GM19351 (cell line): ENCODE data around the gene RAB3GAP2.
"Not testable (repeated sequence)": the region's sequence is repeated elsewhere in the genome, so short reads cannot be mapped to it uniquely, and the experiment has no call there.

ENCODE experiments used
- ATAC-seq: cut with Tn5 transposase; IDR thresholded peaks from one replicate; pipeline ENCODE4 v1.9.1; 2021; ENCODE audit warnings: mild to moderate bottlenecking, moderate library complexity; ENCODE audit not compliant: unreplicated experiment

Gene RAB3GAP2

DNA sequence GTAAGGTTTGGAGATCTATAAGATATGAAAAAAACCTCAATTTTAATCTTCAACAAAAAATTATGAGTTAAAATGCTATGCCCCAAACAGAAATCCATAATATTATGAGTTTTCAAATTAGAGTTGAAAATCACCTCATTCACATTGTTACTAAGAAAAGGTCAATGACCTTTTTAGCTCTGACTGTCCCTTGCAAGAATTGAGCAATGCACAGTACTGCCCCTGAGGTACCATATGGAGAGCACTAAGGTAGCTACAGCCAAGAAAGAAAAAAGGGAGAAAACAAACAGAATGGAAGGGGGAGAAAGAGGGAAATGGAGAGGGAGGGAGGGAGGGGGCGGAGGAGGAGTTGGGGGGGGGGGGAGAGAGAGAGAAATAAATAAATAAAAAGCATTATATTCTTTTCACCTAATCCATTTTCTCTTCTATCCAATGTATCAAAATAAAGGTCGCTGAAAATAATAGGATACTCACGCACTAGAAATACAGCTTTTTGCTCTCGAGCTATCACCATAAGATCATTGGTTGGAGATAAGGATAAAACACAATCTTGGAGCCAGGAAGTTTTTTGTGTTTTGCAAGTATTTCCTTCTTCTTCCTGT, 58.8 kb downstream of the RAB3GAP2 start:
- no peak for ATAC-seq

DNA sequence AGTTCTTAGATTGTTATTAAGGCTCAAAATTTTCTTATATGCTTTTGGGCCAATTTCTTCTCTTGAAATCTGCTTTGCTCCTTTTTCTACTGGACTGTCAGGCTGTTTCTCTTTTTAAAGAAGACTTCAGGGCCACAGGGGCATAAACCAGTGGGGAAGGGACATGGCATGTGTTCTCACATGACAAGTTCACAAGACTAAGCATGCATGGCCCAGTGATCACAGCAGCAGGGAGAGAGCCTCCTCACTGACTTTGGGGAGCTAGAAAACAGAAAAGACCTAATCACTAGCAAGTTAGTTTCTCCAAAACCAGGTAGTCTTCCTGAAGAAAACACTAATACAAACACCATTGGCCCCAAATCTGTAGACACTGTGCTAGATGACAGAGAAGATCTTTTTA, 64.8 kb downstream of the RAB3GAP2 start:
- ATAC-seq = no peak

DNA sequence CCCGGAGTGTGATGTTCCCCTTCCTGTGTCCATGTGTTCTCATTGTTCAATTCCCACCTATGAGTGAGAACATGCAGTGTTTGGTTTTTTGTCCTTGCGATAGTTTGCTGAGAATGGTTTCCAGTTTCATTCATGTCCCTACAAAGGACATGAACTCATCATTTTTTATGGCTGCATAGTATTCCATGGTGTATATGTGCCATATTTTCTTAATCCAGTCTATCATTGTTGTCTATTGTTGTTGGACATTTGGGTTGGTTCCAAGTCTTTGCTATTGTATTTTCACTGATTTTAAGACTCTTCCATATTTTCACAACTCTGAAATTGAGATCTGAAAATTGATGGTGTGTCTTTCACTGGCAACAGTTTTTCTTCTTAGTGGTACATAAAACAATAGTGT, 67.5 kb downstream of the RAB3GAP2 start:
- not testable (repeated sequence) for ATAC-seq

DNA sequence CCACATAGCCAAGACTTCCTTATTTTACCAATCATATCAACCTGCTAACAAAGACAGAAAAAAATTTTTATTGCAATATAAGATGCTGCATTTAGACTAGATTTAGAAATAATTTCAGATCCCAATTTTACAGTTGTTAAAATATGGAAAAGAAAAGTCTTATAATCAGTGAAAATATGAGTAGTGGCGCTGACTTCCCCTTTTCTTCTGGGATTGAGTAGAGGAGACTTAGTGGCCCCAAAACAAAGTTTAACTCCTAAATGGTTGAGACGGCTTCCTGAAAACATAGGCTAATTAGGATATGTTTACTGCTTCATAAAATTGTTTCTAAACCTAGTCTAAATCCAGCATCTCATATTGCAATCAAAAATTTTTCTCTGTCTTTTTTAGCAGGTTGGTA, 68.4 kb downstream of the RAB3GAP2 start:
- ATAC-seq = no peak

DNA sequence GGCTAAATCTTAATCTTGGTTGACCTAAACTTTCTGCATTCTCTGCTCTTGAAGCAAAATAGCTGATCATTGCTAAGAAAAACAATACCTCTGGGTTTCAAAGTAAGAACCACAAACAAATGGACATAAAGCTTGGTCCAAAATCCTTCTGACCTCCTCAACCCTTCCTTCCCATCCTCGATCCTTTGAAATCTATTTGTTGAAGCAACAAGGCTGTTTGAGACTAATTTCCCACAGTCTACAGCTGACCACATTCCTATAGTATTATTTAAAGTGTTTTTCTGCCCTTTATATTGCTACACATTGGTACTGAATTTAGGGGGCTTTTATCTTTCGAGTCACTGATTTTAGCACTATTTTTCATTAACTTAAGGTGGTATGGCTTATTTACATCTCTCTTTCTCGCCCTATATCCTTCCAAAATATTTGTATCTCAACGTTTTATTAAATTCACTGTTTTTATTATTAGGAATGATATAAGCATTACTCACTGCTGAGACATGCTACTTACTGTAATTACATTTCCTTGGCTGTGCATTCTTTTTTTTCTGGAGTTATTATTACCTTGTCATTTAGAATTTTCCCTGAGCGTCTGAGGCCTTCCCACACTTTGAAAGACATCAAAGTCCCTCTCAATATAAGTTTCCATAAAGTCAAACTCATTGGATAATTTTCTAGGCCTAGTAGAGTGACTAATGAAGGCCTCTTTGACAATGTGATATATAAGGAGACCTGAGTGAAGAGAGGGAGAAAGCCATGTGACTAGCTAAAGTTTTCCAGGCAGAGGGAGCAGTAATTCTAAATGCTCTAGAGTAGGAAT, 73.9 kb downstream of the RAB3GAP2 start:
- ATAC-seq = no peak

DNA sequence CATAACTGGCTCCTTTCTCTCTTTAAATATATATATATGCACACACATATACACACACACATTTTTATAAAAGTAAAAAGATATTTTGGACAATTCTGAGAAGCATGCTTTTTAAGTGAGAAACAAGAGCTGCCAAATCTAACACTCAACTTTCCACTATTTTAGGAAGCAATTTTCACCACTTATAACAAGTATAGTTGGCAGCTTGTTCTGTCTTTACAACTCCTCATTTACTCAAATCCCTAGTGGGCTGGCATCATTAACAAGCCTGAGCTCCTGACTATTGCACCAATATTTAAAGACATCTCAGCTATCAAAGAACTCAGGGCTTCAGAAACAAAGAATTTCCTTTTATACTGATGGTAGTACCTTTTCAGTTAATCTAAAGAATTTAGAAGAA, 76.6 kb downstream of the RAB3GAP2 start:
- no peak for ATAC-seq

DNA sequence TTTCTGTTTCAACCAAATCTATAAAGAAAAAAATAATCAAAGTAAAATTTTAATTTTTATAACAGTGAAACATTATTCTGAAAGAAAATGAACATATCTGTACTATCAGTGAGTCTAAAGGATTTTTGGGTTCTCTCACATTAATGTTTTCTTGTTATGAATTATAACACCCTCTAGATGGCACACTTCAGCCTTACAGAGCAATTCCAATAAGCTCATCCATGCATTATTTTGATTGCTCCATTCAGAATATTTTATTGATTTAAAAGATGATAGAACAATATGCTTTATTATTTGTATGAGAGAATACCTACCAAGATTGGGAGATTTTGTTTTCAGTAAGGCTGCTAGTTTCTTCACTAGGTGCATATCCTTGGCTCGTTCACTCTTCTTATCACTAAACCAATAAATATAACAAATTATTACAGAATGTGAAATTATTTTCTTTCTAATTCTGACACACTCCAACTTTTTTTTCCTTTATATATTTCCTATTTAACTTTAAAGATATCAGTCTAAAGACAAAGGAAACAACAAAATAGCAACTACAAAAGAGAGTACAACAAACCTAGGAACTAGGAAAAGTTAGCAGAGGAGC, 82.4 kb downstream of the RAB3GAP2 start:
- ATAC-seq = no peak

DNA sequence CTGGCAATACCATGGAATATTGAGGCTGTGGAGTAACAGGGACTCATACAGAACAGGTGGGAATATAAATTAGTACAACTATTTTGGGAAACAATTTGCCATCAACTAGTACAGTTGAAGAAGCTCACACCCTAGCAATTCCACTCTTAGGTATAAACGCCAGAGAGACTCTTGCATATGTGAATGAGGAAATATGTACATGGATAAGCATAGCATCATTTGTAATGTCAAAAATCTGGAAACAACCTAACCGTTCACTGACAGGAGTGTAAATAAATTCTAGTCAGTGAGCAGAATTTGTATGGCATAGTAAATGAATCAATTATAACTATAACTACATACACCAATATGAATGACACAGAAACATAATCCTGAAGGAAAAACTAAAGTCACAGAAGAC, 83.7 kb downstream of the RAB3GAP2 start:
- no peak for ATAC-seq

DNA sequence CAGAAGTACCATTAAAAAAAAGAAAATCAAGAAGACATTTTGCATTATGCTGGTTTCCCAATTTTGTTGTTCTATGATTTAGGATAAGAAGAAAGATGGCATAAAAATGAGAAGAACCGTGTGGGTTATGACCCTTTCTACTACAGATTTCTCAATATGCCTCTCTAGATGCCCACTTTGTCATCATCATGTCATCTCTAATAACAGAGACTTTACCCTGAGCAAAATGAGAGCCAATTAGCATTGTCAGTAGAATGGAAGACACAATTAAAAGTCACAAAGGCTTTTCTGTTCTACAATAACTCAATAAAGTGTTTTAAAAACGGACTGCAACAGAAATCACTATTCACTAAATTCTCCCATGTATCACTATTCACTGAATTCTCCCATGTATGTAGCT, 85.5 kb downstream of the RAB3GAP2 start:
- no peak for ATAC-seq

DNA sequence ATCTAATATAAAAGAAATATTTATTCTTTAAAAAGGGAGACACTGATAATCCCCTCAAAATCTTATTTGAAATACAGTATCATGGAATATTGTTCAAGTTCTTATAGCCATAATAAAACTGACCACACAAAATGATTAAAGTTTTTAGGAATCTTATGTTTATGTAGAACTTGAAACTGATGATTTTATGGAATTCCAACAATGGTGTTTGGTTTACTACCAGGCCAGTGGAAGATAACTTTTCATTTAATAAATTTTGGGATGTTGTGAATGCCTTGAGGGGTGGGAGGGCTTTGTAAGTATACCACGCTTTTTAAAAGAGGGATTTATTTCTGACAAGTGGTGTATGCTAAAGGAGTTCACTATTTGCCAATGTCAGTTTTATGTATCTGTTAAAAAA, 87.7 kb downstream of the RAB3GAP2 start:
- ATAC-seq = no peak

DNA sequence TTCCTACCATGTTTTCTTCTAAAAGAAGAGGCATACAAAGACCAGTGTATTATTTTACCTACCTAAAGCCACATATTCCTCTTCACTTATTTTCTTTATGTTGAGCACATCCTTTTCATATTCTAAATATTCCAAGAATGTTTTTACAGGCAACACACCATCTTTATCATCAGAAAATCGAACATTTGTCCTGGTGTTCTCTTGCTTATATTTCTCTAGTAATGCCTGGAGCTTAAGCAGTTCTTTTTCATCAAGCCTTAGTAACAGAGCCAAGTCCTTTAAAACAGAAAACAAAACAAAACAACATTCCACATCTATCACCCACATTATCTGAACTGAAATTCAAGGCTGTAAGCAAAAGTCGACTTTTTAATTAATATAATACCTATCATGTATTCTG, 89.6 kb downstream of the RAB3GAP2 start:
- ATAC-seq = no peak

DNA sequence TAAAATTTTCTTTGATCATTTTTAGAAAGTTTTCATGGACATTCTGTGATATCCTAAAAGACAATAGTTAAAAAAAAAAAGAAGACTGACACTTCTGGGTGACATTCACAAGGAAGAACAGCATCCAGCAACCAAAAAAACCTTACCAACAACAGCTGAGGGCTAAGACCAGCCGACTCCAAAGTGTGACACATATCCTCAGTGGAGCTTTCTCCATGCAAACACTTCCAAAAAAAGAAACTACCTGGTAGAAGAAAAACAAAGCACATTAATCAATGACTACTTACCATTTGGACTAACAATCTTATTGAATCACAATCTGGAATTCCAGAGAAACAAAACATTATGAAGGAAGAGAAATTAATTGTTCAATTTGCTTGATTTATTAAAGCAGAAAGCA, 90.1 kb downstream of the RAB3GAP2 start:
- no peak for ATAC-seq

DNA sequence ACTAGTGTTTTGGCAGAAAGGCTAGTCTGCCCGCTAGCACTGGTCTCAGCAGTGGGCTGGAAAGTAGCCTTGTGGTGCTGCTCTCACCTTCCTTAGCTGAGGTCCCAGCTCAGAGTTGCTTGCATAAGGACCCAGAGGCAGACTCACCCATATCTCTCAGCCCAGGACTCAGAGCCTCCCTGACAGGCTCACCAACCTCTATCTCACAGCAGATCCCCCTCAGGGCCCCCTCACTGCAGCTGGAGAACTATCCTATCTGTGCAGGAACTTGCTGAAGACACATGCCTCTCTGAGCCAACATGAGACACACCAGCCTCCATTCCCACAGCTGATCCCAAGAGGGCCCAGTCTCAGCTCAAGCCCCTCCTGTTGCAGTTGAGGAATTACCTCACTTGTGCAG, 95.7 kb downstream of the RAB3GAP2 start:
- ATAC-seq = no peak

DNA sequence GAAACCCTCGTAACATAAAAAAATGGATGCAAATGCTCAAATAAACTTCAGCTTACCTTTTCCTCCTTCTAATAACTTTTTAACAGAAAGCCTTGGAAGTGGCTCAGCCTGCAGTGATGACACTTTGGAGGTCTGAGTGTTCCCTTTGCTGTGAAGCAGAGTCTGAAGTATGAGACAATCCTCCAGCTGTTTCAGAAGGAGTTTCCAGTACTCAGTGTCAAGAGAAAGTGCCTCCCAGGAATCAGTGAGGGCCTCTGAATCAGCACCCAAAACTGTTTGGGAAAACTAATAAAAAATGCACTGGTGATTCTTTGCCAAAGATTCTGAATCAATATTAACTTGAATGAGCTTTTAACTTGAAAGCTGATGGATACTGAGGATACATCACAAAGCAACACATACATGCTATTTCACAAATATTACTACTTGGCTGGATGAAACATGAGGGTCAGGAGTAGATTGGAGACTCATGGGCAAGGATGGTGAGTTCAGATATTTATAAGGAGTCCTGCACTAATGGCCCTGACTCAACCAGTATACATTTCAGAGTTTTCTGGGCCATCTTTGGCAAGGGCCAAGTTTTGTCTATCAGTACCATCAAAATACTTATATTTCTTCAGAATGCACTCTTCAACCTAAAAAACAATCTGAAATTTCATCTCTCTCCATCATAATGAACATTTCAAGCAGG, 101.3 kb downstream of the RAB3GAP2 start:
- no peak for ATAC-seq

DNA sequence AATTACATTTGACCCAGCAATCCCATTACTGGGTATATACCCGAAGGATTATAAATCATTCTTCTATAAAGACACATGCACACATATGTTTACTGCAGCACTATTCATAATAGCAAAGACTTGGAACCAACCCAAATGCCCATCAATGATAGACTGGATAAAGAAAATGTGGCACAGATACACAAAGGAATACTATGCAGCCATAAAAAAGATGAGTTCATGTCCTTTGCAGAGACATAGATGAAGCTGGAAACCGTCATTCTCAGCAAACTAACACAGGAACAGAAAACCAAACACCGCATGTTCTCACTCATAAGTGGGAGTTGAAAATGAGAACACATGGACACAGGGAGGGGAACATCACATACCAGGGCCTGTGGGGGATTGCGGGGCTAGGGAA, 102.4 kb downstream of the RAB3GAP2 start:
- ATAC-seq = not testable (repeated sequence)

DNA sequence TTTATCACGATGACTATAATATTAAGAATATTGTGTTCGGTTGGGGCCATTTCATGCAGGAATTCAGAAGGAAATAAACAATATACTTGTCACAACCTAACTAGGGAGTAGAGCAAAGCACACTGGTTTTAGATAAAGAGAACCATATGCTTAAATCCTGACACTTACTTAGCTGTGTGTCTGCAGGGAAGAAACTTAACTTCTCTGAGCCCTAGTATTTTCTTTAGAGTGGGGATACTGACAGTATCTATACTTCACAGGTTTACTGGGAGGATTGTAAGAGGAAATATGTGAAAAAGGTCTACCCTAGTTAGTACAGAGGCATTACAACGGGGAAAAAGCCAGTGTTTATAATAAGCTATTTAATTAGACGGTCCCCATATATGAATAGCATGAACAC, 105.4 kb downstream of the RAB3GAP2 start:
- no peak for ATAC-seq

DNA sequence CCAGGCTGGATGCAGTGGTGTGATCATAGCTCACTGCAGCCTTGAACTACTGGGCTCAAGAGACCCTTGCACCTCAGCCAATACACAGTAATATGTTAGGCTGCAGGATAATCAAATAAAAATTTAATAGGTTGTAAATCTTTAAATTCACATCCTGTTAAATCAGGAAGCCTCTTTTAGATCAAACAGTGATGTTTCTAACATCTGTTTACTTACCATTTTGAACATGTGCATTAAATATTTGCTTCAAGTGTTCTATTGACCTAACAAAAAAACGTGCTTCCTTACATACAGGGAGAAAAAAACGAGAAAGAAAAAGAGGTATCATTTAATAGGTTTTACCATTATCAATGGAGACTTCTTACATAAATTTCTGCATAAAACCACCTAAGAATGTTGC, 107.7 kb downstream of the RAB3GAP2 start:
- no peak for ATAC-seq

DNA sequence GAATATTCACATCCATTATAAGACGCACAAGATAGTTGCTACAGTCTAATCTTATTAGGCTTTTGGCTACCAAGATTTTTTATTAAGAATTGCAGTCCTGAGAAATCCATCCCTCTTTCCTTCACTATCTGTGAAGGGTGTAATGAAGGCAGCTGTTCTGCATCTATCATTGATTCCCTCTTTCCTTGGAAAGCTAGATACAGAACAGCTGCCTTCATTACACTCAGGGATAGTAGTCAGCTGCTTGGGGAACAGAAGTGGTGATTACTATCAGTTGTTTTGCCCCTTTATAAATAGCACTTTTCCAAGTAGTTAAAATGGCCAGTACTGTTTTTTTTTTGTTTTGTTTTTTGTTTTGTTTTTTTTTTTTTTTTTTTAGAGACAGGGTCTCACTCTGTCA, 108.1 kb downstream of the RAB3GAP2 start:
- no peak for ATAC-seq

DNA sequence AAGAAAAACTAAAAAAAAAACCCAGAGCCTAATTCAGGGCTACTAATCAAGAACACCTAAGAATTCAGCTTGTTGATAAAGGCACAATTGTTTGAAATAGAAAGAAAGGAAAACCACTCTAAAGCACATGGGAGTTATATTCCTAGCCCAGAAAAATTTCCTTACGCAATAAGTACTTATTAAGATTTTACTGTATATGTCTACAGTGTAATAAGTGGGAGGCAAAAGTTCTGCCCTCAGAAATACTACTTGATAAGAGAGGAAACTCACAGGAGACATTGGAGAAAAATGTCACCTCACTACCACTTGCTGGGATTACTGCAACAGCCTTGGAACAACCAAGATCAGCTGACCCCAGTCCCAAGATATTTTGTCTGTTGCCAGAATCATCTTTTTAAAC, 112.2 kb downstream of the RAB3GAP2 start:
- no peak for ATAC-seq

DNA sequence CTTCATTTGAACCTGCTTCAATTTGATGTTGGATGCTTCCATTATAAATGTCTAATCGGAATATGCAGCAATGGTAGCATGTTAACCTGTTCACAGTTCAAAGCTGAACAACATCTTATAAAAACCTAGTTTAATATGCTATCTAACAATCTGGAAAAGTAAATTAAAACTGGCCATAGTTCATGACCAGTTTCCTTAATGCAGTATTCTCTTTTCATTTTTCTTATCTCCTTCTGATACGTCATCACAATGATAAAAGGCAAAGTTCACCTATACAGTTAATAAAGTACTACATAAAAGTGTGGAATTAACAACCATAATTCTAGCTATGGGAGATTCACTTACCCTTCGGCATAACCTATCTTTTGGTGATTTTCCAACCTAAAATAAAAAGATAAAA, 113.2 kb downstream of the RAB3GAP2 start:
- no peak for ATAC-seq

DNA sequence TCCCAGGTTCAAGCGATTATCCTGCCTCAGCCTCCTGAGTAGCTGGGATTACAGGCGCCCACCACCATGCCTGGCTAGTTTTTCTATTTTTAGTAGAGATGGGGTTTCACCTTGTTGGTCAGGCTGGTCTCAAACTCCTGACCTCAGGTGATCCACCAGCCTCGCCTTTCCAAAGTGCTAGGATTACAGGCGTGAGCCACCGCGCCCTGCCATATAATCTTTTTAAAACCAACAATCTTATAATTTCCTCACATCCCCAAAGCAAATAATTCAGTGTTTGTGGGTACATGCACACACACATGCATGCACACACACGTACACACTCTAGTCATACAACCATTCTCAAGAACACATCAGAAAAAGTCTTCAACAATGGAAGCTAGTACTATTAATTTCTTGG, 113.7 kb downstream of the RAB3GAP2 start:
- not testable (repeated sequence) for ATAC-seq

DNA sequence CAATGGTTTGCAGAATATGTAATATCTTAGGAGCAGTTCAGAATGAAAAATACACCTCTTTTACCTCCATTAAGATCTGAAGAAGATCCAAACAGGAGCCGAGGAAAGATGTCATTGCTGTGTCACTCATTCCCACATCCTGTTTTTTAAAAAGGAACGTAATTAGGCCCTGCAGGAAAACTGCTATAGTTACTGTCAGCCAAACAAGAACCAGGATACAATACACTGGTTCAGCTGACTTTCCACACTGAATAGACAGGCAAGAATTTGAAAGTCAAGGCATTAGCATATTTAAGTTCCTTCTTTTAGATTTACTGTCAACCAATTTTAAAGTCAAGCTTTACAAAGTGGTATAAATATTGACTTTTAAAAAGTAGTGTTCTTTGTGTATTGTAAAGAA, 114.5 kb downstream of the RAB3GAP2 start:
- no peak for ATAC-seq
